CD4-positive, alpha-beta memory T cell (primary cell): ENCODE measurements around the gene PTPRD. TPM values are rescaled to one million over a fixed set of nuclear protein-coding genes. Genes with fewer than 3 reads are reported as not detected.

Experiments used
- CTCF ChIA-PET: fragments of 350-600 bp; sonication (Branson Sonifier 250); formaldehyde crosslinking; loops from one replicate; lab custom pipeline; 2021; ENCODE audit warnings: inconsistent platforms; ENCODE audit not compliant: partially characterized antibody; lab: Charles Lee
- POLR2A ChIA-PET: fragments of 350-600 bp; sonication (Branson Sonifier 250); formaldehyde crosslinking; loops from one replicate; lab custom pipeline; 2021; ENCODE audit not compliant: partially characterized antibody; lab: Charles Lee
- DNase-seq, 5 donors: peaks; one replicate each; pipeline versions ENCODE4 v3.0.0 to v3.0.0-alpha.2; 2020 to 2022; ENCODE audit warnings: mixed read lengths in 1 of 5
- H3K27ac ChIP-seq: one replicate; pipeline ENCODE4 v1.7.0; 2013; ENCODE audit warnings: low read depth, low read length
- H3K27me3 ChIP-seq: 2 replicates; pipeline ENCODE4 v1.7.0; 2013; ENCODE audit warnings: mild to moderate bottlenecking, low read length, moderate library complexity; ENCODE audit not compliant: insufficient read depth
- H3K36me3 ChIP-seq: 2 replicates; pipeline ENCODE4 v1.7.0; 2013; ENCODE audit warnings: mild to moderate bottlenecking, low read length, moderate library complexity; ENCODE audit not compliant: insufficient read depth
- H3K4me1 ChIP-seq: 2 replicates; pipeline ENCODE4 v1.7.0; 2013; ENCODE audit warnings: mild to moderate bottlenecking, low read length, moderate library complexity; ENCODE audit not compliant: insufficient read depth
- H3K4me3 ChIP-seq, 2 donors: one replicate each; pipeline ENCODE4 v1.7.0; 2013; ENCODE audit warnings: low read length in 2 of 2, mild to moderate bottlenecking in 1 of 2
- H3K9me3 ChIP-seq, 2 donors: one replicate each; pipeline ENCODE4 v1.7.0; 2013; ENCODE audit warnings: low read length in 2 of 2, control low read depth in 1 of 2; ENCODE audit not compliant: control insufficient read depth in 1 of 2
- H3K27ac Mint-ChIP-seq, 7 donors: one replicate each; pipeline ENCODE4 v1.8.0; 2020 to 2021; ENCODE audit warnings: mixed read lengths in 7 of 7, mild to moderate bottlenecking in 6 of 7, inconsistent platforms in 3 of 7, moderate library complexity in 3 of 7
- H3K27me3 Mint-ChIP-seq, 2 donors: one replicate each; pipeline ENCODE4 v1.8.0; 2020 to 2021; ENCODE audit warnings: mixed read lengths in 2 of 2
- H3K36me3 Mint-ChIP-seq, 2 donors: one replicate each; pipeline ENCODE4 v1.8.0; 2020 to 2021; ENCODE audit warnings: mixed read lengths in 2 of 2, inconsistent platforms in 1 of 2, mild to moderate bottlenecking in 1 of 2
- H3K4me1 Mint-ChIP-seq, 4 donors: one replicate each; pipeline ENCODE4 v1.8.0; 2020 to 2021; ENCODE audit warnings: mixed read lengths in 4 of 4, mild to moderate bottlenecking in 1 of 4
- H3K4me3 Mint-ChIP-seq, 8 donors: one replicate each; pipeline ENCODE4 v1.8.0; 2020 to 2021; ENCODE audit warnings: mixed read lengths in 8 of 8, mild to moderate bottlenecking in 7 of 8, moderate library complexity in 6 of 8, inconsistent platforms in 3 of 8
- H3K9me3 Mint-ChIP-seq, 8 donors: one replicate each; pipeline ENCODE4 v1.8.0; 2020 to 2021; ENCODE audit warnings: mixed read lengths in 8 of 8, mild to moderate bottlenecking in 5 of 8, inconsistent platforms in 3 of 8, moderate library complexity in 1 of 8
- intact Hi-C: fragments of 100-400 bp; cut with micrococcal nuclease; formaldehyde crosslinking; loops from one replicate; pipeline ENCODE4 v1.15.1; 2023
- polyA plus RNA-seq, 2 donors: library from polyadenylated mRNA; unstranded; fragments of 300-500 nt; fragmentation: Illumina TruSeq; gene quantifications; one replicate each; pipeline ENCODE4 v1.2.3, GENCODE V29; 2021
- total RNA-seq, 2 experiments: library from RNA; stranded (reverse); gene quantifications; one replicate each; pipeline ENCODE4 v1.2.3, GENCODE V29; 2021

Gene PTPRD
- total and polyA plus RNA-seq, 4 experiments from 2014 or later, result not detected

DNA sequence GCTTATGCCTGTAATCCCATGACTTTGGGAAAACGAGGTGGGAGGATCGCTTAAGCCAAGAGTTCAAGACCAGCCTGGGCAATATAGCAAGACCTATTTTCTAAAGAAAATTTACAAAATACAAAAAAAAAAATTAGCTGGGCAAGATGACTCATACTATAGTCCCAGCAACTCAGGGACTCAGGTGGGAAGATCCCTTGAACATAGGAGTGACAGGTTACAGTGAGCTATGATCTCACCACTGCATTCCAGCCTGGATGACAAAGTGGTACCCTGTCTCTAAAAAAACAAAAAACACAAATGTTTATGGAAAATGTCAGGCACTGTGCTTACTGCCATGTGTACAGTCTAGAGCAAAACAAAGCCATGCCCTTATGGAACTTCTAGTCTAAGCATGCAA, 1989.9 kb downstream of the PTPRD start:
- H3K27ac ChIP-seq, result no peak overlapping the region
- no peaks in the 10 kb centered on the region for H3K4me1 ChIP-seq
- no peaks in the 10 kb centered on the region for H3K36me3 Mint-ChIP-seq
- intact Hi-C loops, result no loop called here
- no peaks in the 10 kb centered on the region for H3K9me3 ChIP-seq
- CTCF ChIA-PET, result no interaction called here
- H3K27me3 ChIP-seq, result no peaks in the 10 kb centered on the region
- H3K27ac Mint-ChIP-seq, result no peak overlapping the region
- no peak overlapping the region for H3K4me3 ChIP-seq
- no peaks in the 10 kb centered on the region for H3K4me1 Mint-ChIP-seq
- no peaks in the 10 kb centered on the region for H3K27me3 Mint-ChIP-seq
- H3K9me3 Mint-ChIP-seq, result no peaks in the 10 kb centered on the region
- no peaks in the 10 kb centered on the region for H3K36me3 ChIP-seq
- no peak for DNase-seq
- POLR2A ChIA-PET, result no interaction called here
- no peak overlapping the region for H3K4me3 Mint-ChIP-seq

DNA sequence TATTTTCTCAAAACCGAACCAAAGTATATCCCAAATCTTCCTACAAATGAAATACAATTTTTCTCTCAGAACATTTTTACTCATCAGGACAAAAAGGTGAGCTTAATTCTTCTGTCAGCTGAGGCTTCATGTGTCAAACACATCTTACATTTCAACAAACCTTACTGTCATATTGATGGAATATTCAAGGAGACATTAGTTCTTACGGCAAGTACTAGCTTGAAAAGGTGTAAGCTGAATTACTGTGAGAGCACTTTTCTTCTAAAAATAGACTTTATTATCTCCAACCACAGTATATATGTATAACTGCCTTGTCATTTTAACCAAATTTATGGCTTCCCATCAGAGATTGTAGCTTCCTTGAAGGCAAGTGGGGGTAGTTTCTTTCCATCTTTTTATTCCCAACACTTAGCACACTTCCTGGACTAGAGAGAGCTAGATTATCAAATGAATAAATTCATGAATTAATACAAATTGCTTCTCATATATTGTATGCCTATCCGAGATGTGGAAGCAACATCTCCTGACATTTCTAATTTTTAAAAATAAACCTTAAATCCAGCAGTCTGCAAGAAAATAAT, 1990.5 kb downstream of the PTPRD start:
- no peaks in the 10 kb centered on the region for H3K9me3 Mint-ChIP-seq
- POLR2A ChIA-PET, result no interaction called here
- intact Hi-C loops, result no loop called here

GRCh38 chr9:8621416-8621815, 1991.4 kb downstream of the PTPRD start:
- Mint-ChIP-seq H3K36me3 (no peaks in the 10 kb centered on the region), H3K4me3 (no peak overlapping the region), H3K4me1 (no peaks in the 10 kb centered on the region), H3K27ac (no peak overlapping the region), H3K9me3 (no peaks in the 10 kb centered on the region), H3K27me3 (no peaks in the 10 kb centered on the region)
- no peaks in the 10 kb centered on the region for H3K36me3 ChIP-seq
- H3K4me3 ChIP-seq, result no peak overlapping the region
- intact Hi-C loops, result no loop called here
- H3K9me3 ChIP-seq, result no peaks in the 10 kb centered on the region
- H3K27me3 ChIP-seq, result no peaks in the 10 kb centered on the region
- no peak overlapping the region for H3K27ac ChIP-seq
- ChIA-PET POLR2A (no interaction called here), CTCF (no interaction called here)
- no peaks in the 10 kb centered on the region for H3K4me1 ChIP-seq
- no peak for DNase-seq

More for the DNA sequence above, 1990.5 kb downstream of the PTPRD start:
- Mint-ChIP-seq H3K36me3 (no peaks in the 10 kb centered on the region), H3K27me3 (no peaks in the 10 kb centered on the region), H3K4me1 (no peaks in the 10 kb centered on the region), H3K4me3 (no peak overlapping the region), H3K27ac (no peak overlapping the region)
- Histone ChIP-seq H3K27ac (no peak overlapping the region), H3K4me1 (no peaks in the 10 kb centered on the region), H3K9me3 (no peaks in the 10 kb centered on the region), H3K27me3 (no peaks in the 10 kb centered on the region), H3K36me3 (no peaks in the 10 kb centered on the region), H3K4me3 (no peak overlapping the region)
- CTCF ChIA-PET, result no interaction called here
- no peak for DNase-seq

- intact Hi-C loops, result no loop called here
- DNase-seq, result no peak
- H3K27me3 ChIP-seq, result no peaks in the 10 kb centered on the region
- no peak overlapping the region for H3K27ac ChIP-seq
- Mint-ChIP-seq H3K27ac (no peak overlapping the region), H3K4me3 (no peak overlapping the region), H3K27me3 (no peaks in the 10 kb centered on the region), H3K36me3 (no peaks in the 10 kb centered on the region), H3K4me1 (no peaks in the 10 kb centered on the region), H3K9me3 (peaks cover 0 to 3% (median 0%) of the 10 kb centered on the region in 8 donors)
- H3K9me3 ChIP-seq, result no peaks in the 10 kb centered on the region
- POLR2A ChIA-PET, result no interaction called here
- CTCF ChIA-PET, result no interaction called here
- no peaks in the 10 kb centered on the region for H3K36me3 ChIP-seq
- no peaks in the 10 kb centered on the region for H3K4me1 ChIP-seq
- H3K4me3 ChIP-seq, result no peak overlapping the region
Measured at GRCh38 chr9:8616414-8616813, 1996.4 kb downstream of the PTPRD start.

DNA sequence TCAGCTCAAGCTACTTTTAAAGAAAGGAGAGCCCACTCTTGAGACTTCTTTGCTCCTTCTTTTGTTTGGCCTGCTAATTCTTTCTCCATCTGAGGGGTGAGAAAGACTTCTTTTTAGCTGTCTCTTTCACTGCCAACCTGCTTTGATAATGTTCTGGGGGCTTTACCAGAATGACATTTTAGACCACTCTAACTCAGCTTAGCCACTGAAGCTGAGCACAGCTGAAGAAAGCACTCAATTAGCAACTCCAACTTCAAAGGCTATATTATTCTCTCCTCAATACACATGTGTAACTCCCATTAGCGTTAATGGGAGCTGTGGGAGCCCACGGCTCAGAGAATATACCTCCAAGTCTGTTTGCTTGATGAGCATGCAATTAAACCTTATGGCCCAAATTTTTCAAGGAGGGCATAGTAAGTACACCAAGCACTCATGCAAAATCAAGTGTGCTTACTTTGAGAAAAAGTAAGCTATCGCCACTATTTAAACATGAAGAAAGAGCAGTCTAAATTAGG, 1997.8 kb downstream of the PTPRD start:
- H3K4me1 ChIP-seq, result no peaks in the 10 kb centered on the region
- Mint-ChIP-seq H3K9me3 (peaks cover 0 to 3% (median 0%) of the 10 kb centered on the region in 8 donors), H3K27me3 (no peaks in the 10 kb centered on the region), H3K36me3 (no peaks in the 10 kb centered on the region), H3K27ac (no peak overlapping the region), H3K4me1 (no peaks in the 10 kb centered on the region), H3K4me3 (no peak overlapping the region)
- DNase-seq, result no peak
- intact Hi-C loops, result no loop called here
- no peaks in the 10 kb centered on the region for H3K9me3 ChIP-seq
- no peak overlapping the region for H3K4me3 ChIP-seq
- ChIA-PET CTCF (no interaction called here), POLR2A (no interaction called here)
- H3K27ac ChIP-seq, result no peak overlapping the region
- no peaks in the 10 kb centered on the region for H3K36me3 ChIP-seq
- H3K27me3 ChIP-seq, result no peaks in the 10 kb centered on the region

- intact Hi-C loops, result no loop called here
- H3K27me3 Mint-ChIP-seq, result no peaks in the 10 kb centered on the region
- CTCF ChIA-PET, result no interaction called here
- Histone ChIP-seq H3K27ac (no peak overlapping the region), H3K27me3 (no peaks in the 10 kb centered on the region), H3K36me3 (no peaks in the 10 kb centered on the region), H3K4me3 (no peak overlapping the region), H3K9me3 (no peaks in the 10 kb centered on the region), H3K4me1 (no peaks in the 10 kb centered on the region)
- H3K9me3 Mint-ChIP-seq, result peaks cover 0 to 3% (median 0%) of the 10 kb centered on the region in 8 donors
- H3K4me3 Mint-ChIP-seq, result no peak overlapping the region
- no peak overlapping the region for H3K27ac Mint-ChIP-seq
- POLR2A ChIA-PET, result no interaction called here
- no peaks in the 10 kb centered on the region for H3K4me1 Mint-ChIP-seq
- DNase-seq, result no peak
- H3K36me3 Mint-ChIP-seq, result no peaks in the 10 kb centered on the region
Measured at GRCh38 chr9:8613346-8613825, 1999.4 kb downstream of the PTPRD start.

DNA sequence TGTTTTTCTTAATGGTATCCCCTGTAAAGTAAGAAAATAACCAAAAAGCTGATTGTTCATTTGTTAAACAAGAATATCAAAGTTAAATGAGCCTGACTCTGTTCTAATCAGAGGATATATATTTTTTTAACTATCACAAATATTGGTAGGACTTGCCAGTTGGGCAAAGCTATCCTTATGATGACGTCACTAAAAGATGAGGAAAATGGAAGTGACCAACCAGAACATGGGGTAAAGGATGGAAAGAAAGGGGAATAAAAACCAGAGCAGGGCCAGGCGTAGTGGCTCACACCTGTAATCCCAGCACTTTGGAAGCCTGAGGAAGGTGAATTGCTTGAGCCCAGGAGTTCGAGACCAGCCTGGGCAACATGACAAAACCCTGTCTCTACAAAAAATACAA, 2001.6 kb downstream of the PTPRD start:
- Mint-ChIP-seq H3K27me3 (no peaks in the 10 kb centered on the region), H3K4me1 (no peaks in the 10 kb centered on the region), H3K27ac (no peak overlapping the region), H3K36me3 (no peaks in the 10 kb centered on the region), H3K4me3 (no peak overlapping the region), H3K9me3 (peaks cover 0 to 5% (median 0%) of the 10 kb centered on the region in 8 donors)
- Histone ChIP-seq H3K9me3 (no peaks in the 10 kb centered on the region), H3K27ac (no peak overlapping the region), H3K36me3 (no peaks in the 10 kb centered on the region), H3K4me3 (no peak overlapping the region), H3K4me1 (no peaks in the 10 kb centered on the region), H3K27me3 (no peaks in the 10 kb centered on the region)
- ChIA-PET CTCF (no interaction called here), POLR2A (no interaction called here)
- intact Hi-C loops, result no loop called here
- no peak for DNase-seq
